Nephron (organoid): ENCODE data around the gene MRPS2.

Experiments
- H3K27ac Mint-ChIP-seq, 3 experiments: 2 replicates each; pipeline ENCODE4 v1.8.0; 2020; ENCODE audit warnings: mixed read lengths in 3 of 3, mild to moderate bottlenecking in 2 of 3, moderate library complexity in 1 of 3
- H3K27me3 Mint-ChIP-seq: 2 replicates; pipeline ENCODE4 v1.8.0; 2021; ENCODE audit warnings: low read depth, mild to moderate bottlenecking, moderate library complexity, mixed read lengths
- H3K36me3 Mint-ChIP-seq: 2 replicates; pipeline ENCODE4 v1.8.0; 2020; ENCODE audit warnings: low read depth, mixed read lengths
- H3K4me1 Mint-ChIP-seq: 2 replicates; pipeline ENCODE4 v1.8.0; 2020; ENCODE audit warnings: mixed read lengths
- H3K4me3 Mint-ChIP-seq, 3 experiments: 2 replicates each; pipeline ENCODE4 v1.8.0; 2020; ENCODE audit warnings: mild to moderate bottlenecking in 3 of 3, mixed read lengths in 3 of 3, moderate library complexity in 2 of 3
- H3K9me3 Mint-ChIP-seq: 2 replicates; pipeline ENCODE4 v1.8.0; 2020; ENCODE audit warnings: mixed read lengths
- TF ChIP-seq, protein P1 (sequence below), 3 experiments: fragments of 200-600 bp; sonication (generic); IDR thresholded peaks; one replicate each; pipeline ENCODE4 v1.5.0; 2021; ENCODE audit warnings: antibody characterized with exemption in 3 of 3; ENCODE audit not compliant: unreplicated experiment in 3 of 3

MRPS2 gene

DNA sequence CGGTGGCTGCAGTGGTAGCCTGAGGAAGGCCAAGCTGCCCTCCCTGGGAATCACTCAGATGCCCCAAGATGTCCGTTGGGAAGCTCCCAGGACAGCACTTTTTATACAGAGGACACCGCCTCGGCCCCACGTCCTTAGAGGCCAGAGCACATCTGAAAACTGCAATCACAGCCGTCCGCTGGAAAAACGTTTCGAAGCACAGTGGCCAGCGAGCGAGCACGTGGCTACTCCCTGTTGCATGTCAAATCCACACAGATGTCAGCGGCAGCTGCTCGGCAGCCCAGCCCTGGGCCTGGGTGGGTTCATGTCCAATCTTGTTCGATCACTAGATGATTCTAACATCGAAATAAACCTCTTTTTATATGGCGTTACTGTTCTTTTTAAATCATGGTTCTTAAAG is 12.0 kb upstream of the MRPS2 start:
- Mint-ChIP-seq H3K27ac (no peak overlapping the region), H3K36me3 (peaks cover 15% of the 10 kb centered on the region), H3K4me1 (no peaks in the 10 kb centered on the region), H3K9me3 (no peaks in the 10 kb centered on the region), H3K27me3 (no peaks in the 10 kb centered on the region), H3K4me3 (no peak overlapping the region)
- TF ChIP-seq, protein P1, sequence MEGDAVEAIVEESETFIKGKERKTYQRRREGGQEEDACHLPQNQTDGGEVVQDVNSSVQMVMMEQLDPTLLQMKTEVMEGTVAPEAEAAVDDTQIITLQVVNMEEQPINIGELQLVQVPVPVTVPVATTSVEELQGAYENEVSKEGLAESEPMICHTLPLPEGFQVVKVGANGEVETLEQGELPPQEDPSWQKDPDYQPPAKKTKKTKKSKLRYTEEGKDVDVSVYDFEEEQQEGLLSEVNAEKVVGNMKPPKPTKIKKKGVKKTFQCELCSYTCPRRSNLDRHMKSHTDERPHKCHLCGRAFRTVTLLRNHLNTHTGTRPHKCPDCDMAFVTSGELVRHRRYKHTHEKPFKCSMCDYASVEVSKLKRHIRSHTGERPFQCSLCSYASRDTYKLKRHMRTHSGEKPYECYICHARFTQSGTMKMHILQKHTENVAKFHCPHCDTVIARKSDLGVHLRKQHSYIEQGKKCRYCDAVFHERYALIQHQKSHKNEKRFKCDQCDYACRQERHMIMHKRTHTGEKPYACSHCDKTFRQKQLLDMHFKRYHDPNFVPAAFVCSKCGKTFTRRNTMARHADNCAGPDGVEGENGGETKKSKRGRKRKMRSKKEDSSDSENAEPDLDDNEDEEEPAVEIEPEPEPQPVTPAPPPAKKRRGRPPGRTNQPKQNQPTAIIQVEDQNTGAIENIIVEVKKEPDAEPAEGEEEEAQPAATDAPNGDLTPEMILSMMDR (IDR thresholded peaks at IDR 0.05; ENCODE audit: unreplicated experiment in 3 of 3): no peak

DNA sequence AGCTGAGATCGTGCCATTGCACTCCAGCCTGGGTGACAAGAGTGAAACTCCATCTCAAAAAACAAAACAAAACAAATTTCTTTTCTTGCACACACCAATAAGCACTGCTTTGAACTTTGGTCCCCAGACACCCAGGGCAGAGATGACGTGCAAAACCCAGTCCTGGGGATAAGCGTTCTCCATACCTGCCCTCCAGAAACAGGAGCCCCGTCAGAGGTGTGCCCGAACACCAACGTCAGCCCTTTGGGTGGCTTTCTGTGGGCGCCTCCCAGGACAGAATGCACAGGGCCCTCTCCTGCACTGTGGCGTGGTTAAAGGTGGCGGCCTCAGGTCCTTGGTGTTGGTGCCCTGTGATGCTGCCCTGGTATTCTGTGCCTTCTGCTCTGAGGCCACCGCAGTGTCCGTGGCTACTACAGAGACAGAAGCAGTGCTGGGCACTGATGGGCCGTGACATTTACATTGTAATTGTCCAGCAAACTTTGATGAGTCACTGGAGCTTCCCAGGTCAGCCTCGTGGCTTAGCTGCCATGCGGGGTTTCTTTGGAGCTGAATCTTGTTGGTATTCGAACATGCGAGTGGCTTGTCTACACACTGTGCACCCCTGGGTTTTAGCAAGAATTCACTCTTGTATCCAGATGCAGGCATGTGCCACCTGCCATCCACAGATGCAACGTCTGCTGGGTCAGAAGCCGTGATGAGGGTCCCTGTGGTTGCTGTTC is 11.1 kb upstream of the MRPS2 start:
- Mint-ChIP-seq H3K27ac (no peak overlapping the region), H3K27me3 (no peaks in the 10 kb centered on the region), H3K4me1 (no peaks in the 10 kb centered on the region), H3K4me3 (no peak overlapping the region), H3K36me3 (peaks cover 12% of the 10 kb centered on the region), H3K9me3 (no peaks in the 10 kb centered on the region)
- TF ChIP-seq, protein P1 (IDR thresholded peaks at IDR 0.05; ENCODE audit: unreplicated experiment in 3 of 3): no peak

DNA sequence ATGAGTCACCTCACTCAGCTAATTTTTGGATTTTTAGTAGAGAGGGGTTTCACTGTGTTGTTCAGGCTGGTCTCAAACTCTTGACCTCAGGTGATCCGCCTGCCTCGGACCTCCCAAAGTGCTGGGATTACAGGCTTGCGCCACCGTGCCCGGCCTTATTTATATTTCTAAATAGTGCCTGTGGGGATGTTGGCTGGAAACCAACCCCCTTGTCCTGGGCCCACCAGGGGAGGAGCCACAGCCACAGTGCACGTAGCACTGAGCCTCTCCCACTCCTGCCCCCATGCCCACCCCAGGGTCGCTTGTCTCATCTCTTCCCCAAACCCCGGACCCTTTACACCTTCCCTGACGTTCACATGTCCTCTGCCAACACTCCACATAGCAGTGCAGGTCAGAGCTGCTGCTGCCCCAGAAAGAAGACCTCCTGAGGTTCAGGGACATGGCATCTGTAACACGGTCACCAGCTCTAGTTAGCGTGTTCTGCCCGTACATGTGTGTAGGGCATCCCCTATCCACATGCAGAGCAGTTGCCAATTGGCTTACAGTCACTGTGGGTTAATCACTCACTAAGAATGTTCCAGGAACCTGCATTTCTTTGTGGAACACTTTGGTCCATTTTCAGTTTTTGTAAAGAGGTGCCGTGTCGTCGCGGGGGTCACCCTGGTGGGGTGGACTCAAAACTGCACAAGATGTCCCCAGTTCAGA is 10.2 kb upstream of the MRPS2 start:
- Mint-ChIP-seq H3K36me3 (peaks cover 9% of the 10 kb centered on the region), H3K9me3 (no peaks in the 10 kb centered on the region), H3K27me3 (no peaks in the 10 kb centered on the region), H3K4me3 (no peak overlapping the region), H3K27ac (no peak overlapping the region), H3K4me1 (no peaks in the 10 kb centered on the region)
- TF ChIP-seq, protein P1 (IDR thresholded peaks at IDR 0.05; ENCODE audit: unreplicated experiment in 3 of 3): no peak

DNA sequence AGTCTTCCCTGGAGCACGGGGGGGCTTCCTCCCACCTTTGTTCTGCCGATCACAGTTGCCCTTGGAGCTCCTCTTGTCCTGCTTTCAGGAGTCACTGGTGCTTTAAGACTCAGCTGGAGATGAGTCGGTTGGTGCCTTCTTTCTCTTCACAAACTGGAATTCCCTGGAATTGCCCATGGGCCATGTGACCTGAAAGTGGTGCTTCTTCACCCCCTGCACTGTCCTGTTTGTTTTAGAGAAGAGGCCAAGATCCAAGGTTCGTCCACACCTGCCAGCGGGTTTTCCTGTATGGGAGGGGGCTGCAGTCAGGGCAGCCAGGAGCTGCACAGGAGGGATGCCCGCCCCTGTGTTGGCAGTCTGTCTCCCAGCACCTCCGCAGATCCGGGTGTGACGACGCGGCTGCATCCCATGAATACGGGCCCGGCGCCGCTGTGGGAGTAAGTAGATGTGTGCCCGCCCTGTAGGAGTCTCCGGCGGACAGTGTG is 9.5 kb upstream of the MRPS2 start:
- H3K27me3 Mint-ChIP-seq: no peaks in the 10 kb centered on the region
- TF ChIP-seq, protein P1 (IDR thresholded peaks at IDR 0.05; ENCODE audit: unreplicated experiment in 3 of 3): no peak
- H3K27ac Mint-ChIP-seq: no peak overlapping the region
- no peaks in the 10 kb centered on the region for H3K9me3 Mint-ChIP-seq
- no peak overlapping the region for H3K4me3 Mint-ChIP-seq
- peaks cover 5% of the 10 kb centered on the region for H3K36me3 Mint-ChIP-seq
- no peaks in the 10 kb centered on the region for H3K4me1 Mint-ChIP-seq

DNA sequence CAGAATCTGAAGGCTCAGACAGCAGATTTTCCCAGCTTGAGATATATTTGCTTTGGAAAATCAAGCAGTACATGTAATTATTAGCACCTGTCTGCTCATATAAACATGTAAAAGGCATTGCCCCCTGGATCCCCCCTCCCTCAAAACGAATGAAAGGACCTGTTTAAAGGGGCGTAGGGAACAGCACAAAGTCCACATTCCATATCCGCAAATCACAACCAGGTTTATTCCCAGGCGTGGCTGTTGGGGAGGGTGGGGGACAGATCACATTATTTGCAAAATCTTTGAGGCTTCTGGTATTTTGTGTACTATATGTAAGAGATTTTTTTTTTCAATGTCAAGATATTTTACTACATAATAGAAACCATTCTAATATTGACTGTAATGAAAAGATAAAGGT is 8.7 kb upstream of the MRPS2 start:
- no peaks in the 10 kb centered on the region for H3K27me3 Mint-ChIP-seq
- TF ChIP-seq, protein P1 (IDR thresholded peaks at IDR 0.05; ENCODE audit: unreplicated experiment in 3 of 3): no peak
- H3K4me3 Mint-ChIP-seq: no peak overlapping the region
- H3K27ac Mint-ChIP-seq: no peak overlapping the region
- H3K4me1 Mint-ChIP-seq: no peaks in the 10 kb centered on the region
- peaks cover 3% of the 10 kb centered on the region for H3K36me3 Mint-ChIP-seq
- H3K9me3 Mint-ChIP-seq: no peaks in the 10 kb centered on the region
